Measurements from ENCODE around the gene ACRBP.

Gene ACRBP

GRCh38 chr12:6647083-6647604, at the start of gene ACRBP:
TSS of gene ACRBP (minus strand) at chr12:6647432. CDS start at chr12:6647366, 66 bp downstream.
- DNase-seq: peak; percentile 35

GRCh38 chr12:6695313-6696045, 48.2 kb upstream of the ACRBP start:
- DNase-seq: no peak

- no peak for DNase-seq
Measured at GRCh38 chr12:6694701-6695100, 47.5 kb upstream of the ACRBP start.

- DNase-seq: no peak
Measured at GRCh38 chr12:6693832-6694355, 46.7 kb upstream of the ACRBP start.

GRCh38 chr12:6692888-6693287, 45.7 kb upstream of the ACRBP start:
- no peak for DNase-seq

- DNase-seq: no peak
Measured at GRCh38 chr12:6691473-6691872, 44.2 kb upstream of the ACRBP start.

GRCh38 chr12:6688999-6689882, 42.0 kb upstream of the ACRBP start, which contains the start of gene ZNF384:
TSS of gene ZNF384 (minus strand) at chr12:6689375. CDS start at chr12:6679520, 9,855 bp downstream.
- peak; percentile 98 for DNase-seq

GRCh38 chr12:6688543-6688998, 41.3 kb upstream of the ACRBP start:
- no peak for DNase-seq

- no peak for DNase-seq
Measured at GRCh38 chr12:6685814-6686213, 38.6 kb upstream of the ACRBP start.

- DNase-seq: peak; percentile 72
Measured at GRCh38 chr12:6684609-6685008, 37.4 kb upstream of the ACRBP start.

- no peak for DNase-seq
Measured at GRCh38 chr12:6676962-6677361, 29.7 kb upstream of the ACRBP start.

GRCh38 chr12:6672143-6672542, 24.9 kb upstream of the ACRBP start:
- no peak for DNase-seq

GRCh38 chr12:6667559-6668210, 20.5 kb upstream of the ACRBP start:
- DNase-seq: no peak

- DNase-seq: no peak
Measured at GRCh38 chr12:6666211-6666610, 19.0 kb upstream of the ACRBP start.

- no peak for DNase-seq
Measured at GRCh38 chr12:6664902-6665301, 17.7 kb upstream of the ACRBP start.

GRCh38 chr12:6662906-6663742, 15.9 kb upstream of the ACRBP start, which contains the start of gene ING4:
TSS of gene ING4 (minus strand) at chr12:6663119. CDS start at chr12:6663101, 18 bp downstream.
- peak; percentile 99 for DNase-seq

- DNase-seq: no peak
Measured at GRCh38 chr12:6662602-6662905, 15.3 kb upstream of the ACRBP start.

- no peak for DNase-seq
Measured at GRCh38 chr12:6653987-6654386, 6.8 kb upstream of the ACRBP start.

GRCh38 chr12:6653342-6653741, 6.1 kb upstream of the ACRBP start:
- no peak for DNase-seq

GRCh38 chr12:6652391-6652790, 5.2 kb upstream of the ACRBP start:
- no peak for DNase-seq

- no peak for DNase-seq
Measured at GRCh38 chr12:6650832-6651231, 3.6 kb upstream of the ACRBP start.
